Uterus (tissue), 4 donors: Measurements from ENCODE around the gene TMEM203. TPM values are rescaled to one million over a fixed set of nuclear protein-coding genes. Genes with fewer than 3 reads are reported as not detected.

Source experiments
- DNase-seq, 2 donors: peaks; one replicate each; pipeline ENCODE4 v3.0.0-alpha.2; 2019 to 2020
- H3K27ac ChIP-seq, 2 donors: fragments of 200-600 bp; sonication (generic); 1 replicate in 1 of 2; 2 replicates in 1 of 2; pipeline ENCODE4 v1.5.1; 2016 to 2018
- H3K27me3 ChIP-seq, 2 donors: fragments of 200-600 bp; sonication (generic); one replicate each; pipeline ENCODE4 v1.5.1; 2018 to 2019; ENCODE audit warnings: control low read depth in 1 of 2
- H3K36me3 ChIP-seq, 2 donors: fragments of 200-600 bp; sonication (generic); one replicate each; pipeline ENCODE4 v1.5.1; 2019; ENCODE audit warnings: control low read depth in 1 of 2
- H3K4me1 ChIP-seq, 2 donors: fragments of 200-600 bp; sonication (generic); one replicate each; pipeline ENCODE4 v1.5.1; 2018 to 2019; ENCODE audit warnings: control low read depth in 1 of 2
- H3K4me3 ChIP-seq, 2 donors: fragments of 200-600 bp; sonication (generic); 1 replicate in 1 of 2; 2 replicates in 1 of 2; pipeline ENCODE4 v1.5.1; 2018 to 2019; ENCODE audit warnings: mild to moderate bottlenecking in 1 of 2
- H3K9me3 ChIP-seq, 2 donors: fragments of 200-600 bp; sonication (generic); one replicate each; pipeline ENCODE4 v1.5.1; 2019; ENCODE audit warnings: control low read depth in 1 of 2
- POLR2A ChIP-seq, 2 donors: fragments of 450-650 bp; IDR thresholded peaks; one replicate each; pipeline ENCODE4 v1.6.1; 2016; ENCODE audit warnings: antibody characterized with exemption in 2 of 2, mild to moderate bottlenecking in 1 of 2, moderate library complexity in 1 of 2
- intact Hi-C: fragments of 100-400 bp; cut with DNase I; formaldehyde crosslinking; loops from one replicate; pipeline ENCODE4 v1.15.1; 2023; ENCODE audit warnings: low total_unique reads
- total RNA-seq, 4 donors: library from RNA; depleted of rRNA in 3 of 4; stranded (reverse); fragments of >200 nt in 3 of 4; gene quantifications; one replicate each; pipeline versions ENCODE4 v1.1.0 to v1.2.4, GENCODE V29; 2014 to 2023
- TF ChIP-seq, protein P1 (sequence below), 4 experiments: fragments of 200-600 bp in 2 of 4; fragments of 450-650 bp in 2 of 4; sonication (generic) in 2 of 4; IDR thresholded peaks; one replicate each; pipeline ENCODE4 v1.5.1; 2016 to 2019; ENCODE audit warnings: antibody characterized with exemption in 4 of 4, mild to moderate bottlenecking in 2 of 4, moderate library complexity in 1 of 4
- donor health status: DM: yes; HTN: yes; CAD: no.

Gene TMEM203
- total RNA-seq, 4 donors from 2014 or later, result 33.2 to 53.3 (median 38.7) TPM

DNA sequence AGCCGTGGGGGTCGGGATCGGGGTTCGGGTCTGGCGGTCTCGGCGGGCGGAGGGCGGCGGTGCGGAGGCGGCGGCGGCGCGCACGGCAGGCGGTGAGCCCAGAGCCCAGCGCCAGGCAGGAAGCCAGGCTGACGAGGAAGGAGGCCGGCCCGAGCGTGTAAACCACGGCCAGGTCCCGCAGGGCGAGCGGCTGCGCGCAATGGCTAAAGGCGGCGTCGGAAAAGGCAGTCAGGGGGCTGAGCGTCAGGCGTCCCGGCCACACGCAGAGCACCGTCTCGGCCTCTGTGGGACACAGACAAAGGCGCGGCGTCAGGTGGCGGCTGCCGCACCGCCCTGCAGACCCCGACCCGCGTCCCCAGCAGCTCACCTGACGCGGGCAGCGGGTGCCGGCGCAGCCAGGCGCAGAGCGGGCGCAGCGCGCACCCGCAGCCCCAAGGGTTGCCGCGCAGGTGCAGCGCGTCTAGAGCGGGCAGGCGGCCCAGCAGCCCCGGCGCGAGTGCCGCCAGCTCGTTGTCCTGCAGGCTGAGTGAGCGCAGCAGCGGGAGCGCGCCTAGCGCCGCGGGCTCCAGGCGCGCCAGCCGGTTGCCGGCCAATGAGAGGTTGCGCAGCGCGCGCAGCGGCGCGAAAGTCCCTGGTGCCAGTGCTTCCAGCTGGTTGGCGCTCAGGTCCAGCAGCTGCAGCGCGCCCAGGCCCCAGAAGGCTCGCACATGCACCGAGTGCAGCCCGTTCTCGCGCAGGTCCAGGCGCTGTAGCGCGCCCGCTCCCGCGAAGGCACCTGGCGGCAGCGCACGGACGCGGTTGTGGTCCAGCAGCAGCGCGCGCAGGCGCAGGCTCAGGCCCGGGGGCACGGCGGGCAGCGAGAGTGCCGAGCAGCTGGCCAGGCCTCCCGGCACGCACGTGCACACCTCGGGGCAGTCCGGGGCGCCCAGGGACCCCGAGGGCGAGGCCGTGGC, 36.3 kb downstream of the TMEM203 start:
- Histone ChIP-seq H3K27me3 (peaks cover 28 to 45% of the 10 kb centered on the region in 2 donors), H3K27ac (no peak overlapping the region), H3K9me3 (no peaks in the 10 kb centered on the region), H3K4me3 (peak overlapping the region in 1 of 2 donors; percentile 11), H3K4me1 (peaks cover 4 to 21% of the 10 kb centered on the region in 2 donors), H3K36me3 (no peaks in the 10 kb centered on the region)
- no peak for DNase-seq
- TF ChIP-seq, protein P1, sequence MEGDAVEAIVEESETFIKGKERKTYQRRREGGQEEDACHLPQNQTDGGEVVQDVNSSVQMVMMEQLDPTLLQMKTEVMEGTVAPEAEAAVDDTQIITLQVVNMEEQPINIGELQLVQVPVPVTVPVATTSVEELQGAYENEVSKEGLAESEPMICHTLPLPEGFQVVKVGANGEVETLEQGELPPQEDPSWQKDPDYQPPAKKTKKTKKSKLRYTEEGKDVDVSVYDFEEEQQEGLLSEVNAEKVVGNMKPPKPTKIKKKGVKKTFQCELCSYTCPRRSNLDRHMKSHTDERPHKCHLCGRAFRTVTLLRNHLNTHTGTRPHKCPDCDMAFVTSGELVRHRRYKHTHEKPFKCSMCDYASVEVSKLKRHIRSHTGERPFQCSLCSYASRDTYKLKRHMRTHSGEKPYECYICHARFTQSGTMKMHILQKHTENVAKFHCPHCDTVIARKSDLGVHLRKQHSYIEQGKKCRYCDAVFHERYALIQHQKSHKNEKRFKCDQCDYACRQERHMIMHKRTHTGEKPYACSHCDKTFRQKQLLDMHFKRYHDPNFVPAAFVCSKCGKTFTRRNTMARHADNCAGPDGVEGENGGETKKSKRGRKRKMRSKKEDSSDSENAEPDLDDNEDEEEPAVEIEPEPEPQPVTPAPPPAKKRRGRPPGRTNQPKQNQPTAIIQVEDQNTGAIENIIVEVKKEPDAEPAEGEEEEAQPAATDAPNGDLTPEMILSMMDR (IDR thresholded peaks at IDR 0.05), result no peak
- no peak for TF ChIP-seq POLR2A (IDR thresholded peaks at IDR 0.05)
- intact Hi-C loops, result no loop called here

DNA sequence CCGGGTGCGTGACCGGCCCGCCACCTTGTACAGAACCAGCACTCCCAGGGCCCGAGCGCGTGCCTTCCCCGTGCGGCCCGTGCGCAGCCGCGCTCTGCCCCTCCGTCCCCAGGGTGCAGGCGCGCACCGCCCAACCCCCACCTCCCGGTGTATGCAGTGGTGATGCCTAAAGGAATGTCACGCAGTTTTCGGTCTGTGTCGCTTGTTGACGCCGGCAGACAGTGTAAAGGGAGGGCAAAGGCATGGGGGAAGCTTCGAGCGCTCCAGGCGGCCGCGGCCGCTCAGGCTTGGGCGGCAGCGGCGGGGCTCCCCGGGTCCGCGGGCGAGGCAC, 36.9 kb downstream of the TMEM203 start:
- intact Hi-C loops, result no loop called here
- H3K4me1 ChIP-seq, result peaks cover 4 to 21% of the 10 kb centered on the region in 2 donors
- DNase-seq, result no peak
- H3K27me3 ChIP-seq, result peaks cover 32 to 52% of the 10 kb centered on the region in 2 donors
- no peak overlapping the region for H3K27ac ChIP-seq
- no peaks in the 10 kb centered on the region for H3K36me3 ChIP-seq
- H3K4me3 ChIP-seq, result peak overlapping the region in 1 of 2 donors; percentile 11
- no peaks in the 10 kb centered on the region for H3K9me3 ChIP-seq
- no peak for TF ChIP-seq POLR2A (IDR thresholded peaks at IDR 0.05)
- TF ChIP-seq, protein P1 (IDR thresholded peaks at IDR 0.05), result no peak

DNA sequence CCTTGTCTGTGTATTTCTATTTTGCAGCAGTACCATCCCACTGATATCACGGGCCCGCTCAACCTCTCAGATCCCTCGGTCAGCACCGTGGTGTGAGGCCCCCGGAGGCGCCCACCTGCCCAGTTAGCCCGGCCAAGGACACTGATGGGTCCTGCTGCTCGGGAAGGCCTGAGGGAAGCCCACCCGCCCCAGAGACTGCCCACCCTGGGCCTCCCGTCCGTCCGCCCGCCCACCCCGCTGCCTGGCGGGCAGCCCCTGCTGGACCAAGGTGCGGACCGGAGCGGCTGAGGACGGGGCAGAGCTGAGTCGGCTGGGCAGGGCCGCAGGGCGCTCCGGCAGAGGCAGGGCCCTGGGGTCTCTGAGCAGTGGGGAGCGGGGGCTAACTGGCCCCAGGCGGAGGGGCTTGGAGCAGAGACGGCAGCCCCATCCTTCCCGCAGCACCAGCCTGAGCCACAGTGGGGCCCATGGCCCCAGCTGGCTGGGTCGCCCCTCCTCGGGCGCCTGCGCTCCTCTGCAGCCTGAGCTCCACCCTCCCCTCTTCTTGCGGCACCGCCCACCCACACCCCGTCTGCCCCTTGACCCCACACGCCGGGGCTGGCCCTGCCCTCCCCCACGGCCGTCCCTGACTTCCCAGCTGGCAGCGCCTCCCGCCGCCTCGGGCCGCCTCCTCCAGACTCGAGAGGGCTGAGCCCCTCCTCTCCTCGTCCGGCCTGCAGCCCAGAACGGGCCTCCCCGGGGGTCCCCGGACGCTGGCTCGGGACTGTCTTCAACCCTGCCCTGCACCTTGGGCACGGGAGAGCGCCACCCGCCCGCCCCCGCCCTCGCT, 37.5 kb downstream of the TMEM203 start:
- intact Hi-C loops, result no loop called here
- no peak for DNase-seq
- no peak overlapping the region for H3K27ac ChIP-seq

DNA sequence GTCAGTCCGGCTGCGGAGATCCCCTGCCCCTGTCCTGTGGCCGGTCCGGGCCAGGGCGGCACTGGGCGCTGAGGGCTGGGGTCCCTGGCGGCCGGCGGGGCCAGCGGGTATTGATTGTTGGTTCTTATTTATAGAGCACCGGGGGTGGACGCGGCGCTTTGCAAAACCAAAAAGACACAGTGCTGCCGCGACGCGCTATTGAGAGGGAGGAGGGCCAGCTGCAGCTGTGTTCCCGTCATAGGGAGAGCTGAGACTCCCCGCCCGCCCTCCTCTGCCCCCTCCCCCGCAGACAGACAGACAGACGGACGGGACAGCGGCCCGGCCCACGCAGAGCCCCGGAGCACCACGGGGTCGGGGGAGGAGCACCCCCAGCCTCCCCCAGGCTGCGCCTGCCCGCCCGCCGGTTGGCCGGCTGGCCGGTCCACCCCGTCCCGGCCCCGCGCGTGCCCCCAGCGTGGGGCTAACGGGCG, 38.1 kb downstream of the TMEM203 start:
- TF ChIP-seq, protein P1 (IDR thresholded peaks at IDR 0.05), result no peak
- TF ChIP-seq POLR2A (IDR thresholded peaks at IDR 0.05), result no peak
- Histone ChIP-seq H3K36me3 (no peaks in the 10 kb centered on the region), H3K27me3 (peaks cover 42 to 64% of the 10 kb centered on the region in 2 donors), H3K4me1 (peaks cover 4 to 28% of the 10 kb centered on the region in 2 donors), H3K4me3 (no peak overlapping the region), H3K27ac (no peak overlapping the region), H3K9me3 (no peaks in the 10 kb centered on the region)
- no peak for DNase-seq
- intact Hi-C loops, result no loop called here

More for the DNA sequence above, 37.5 kb downstream of the TMEM203 start:
- no peaks in the 10 kb centered on the region for H3K9me3 ChIP-seq
- H3K4me3 ChIP-seq, result peak overlapping the region in 1 of 2 donors; percentile 11
- peaks cover 4 to 22% of the 10 kb centered on the region in 2 donors for H3K4me1 ChIP-seq
- H3K36me3 ChIP-seq, result no peaks in the 10 kb centered on the region
- peaks cover 38 to 58% of the 10 kb centered on the region in 2 donors for H3K27me3 ChIP-seq
- TF ChIP-seq POLR2A (IDR thresholded peaks at IDR 0.05), result no peak
- TF ChIP-seq, protein P1 (IDR thresholded peaks at IDR 0.05), result no peak
